Measurements from ENCODE around the gene SULT4A1. TPM values are rescaled to one million over a fixed set of nuclear protein-coding genes. Genes with fewer than 3 reads are reported as not detected.

The SULT4A1 gene
- polyA plus RNA-seq, 3 donors, result not detected

- no peaks in the 10 kb centered on the region for H4K20me1 ChIP-seq (ENCODE audit: insufficient read depth, low read length)
- no peaks in the 10 kb centered on the region for H3K27me3 ChIP-seq (ENCODE audit: control insufficient read depth in 2 of 2, insufficient read depth in 2 of 2, low read length in 2 of 2)
- no peak overlapping the region for H3K4me2 ChIP-seq (replicated peaks; ENCODE audit: extremely low read depth, low read length, poor library complexity, severe bottlenecking)
- H3K4me3 ChIP-seq (replicated peaks in 1 of 3; ENCODE audit: low read depth in 2 of 3, low read length in 3 of 3), result no peak overlapping the region
- no peak overlapping the region for H3K4me3 Mint-ChIP-seq
- no peaks in the 10 kb centered on the region for H3K79me2 ChIP-seq (ENCODE audit: insufficient read depth, low read length)
- no peaks in the 10 kb centered on the region for H3K4me1 ChIP-seq (ENCODE audit: control insufficient read depth in 1 of 2, insufficient read depth in 2 of 2, low read length in 2 of 2)
- no peak overlapping the region for H2AFZ ChIP-seq (ENCODE audit: insufficient read depth, low read depth, low read length, poor library complexity, severe bottlenecking)
- no peaks in the 10 kb centered on the region for H3K9me3 Mint-ChIP-seq
- DNase-seq, result no peak
- intact Hi-C loops (cut with micrococcal nuclease), result no loop called here
- no peaks in the 10 kb centered on the region for H3K36me3 Mint-ChIP-seq
- 87% methylated on average over 3 of the region's 5 CpGs for WGBS (ENCODE audit: insufficient coverage)
- H3K27ac Mint-ChIP-seq, result no peak overlapping the region
- H3K9me3 ChIP-seq (replicated peaks in 1 of 2; ENCODE audit: control insufficient read depth in 1 of 2, insufficient read depth in 1 of 2, low read length in 2 of 2), result no peaks in the 10 kb centered on the region
- no peak for TF ChIP-seq CTCF (IDR thresholded peaks at IDR 0.05)
- no peak overlapping the region for H3K9ac ChIP-seq (ENCODE audit: insufficient read depth, low read length, poor library complexity, severe bottlenecking)
- no peaks in the 10 kb centered on the region for H3K4me1 Mint-ChIP-seq
- H3K27ac ChIP-seq (ENCODE audit: low read depth in 1 of 2, low read length in 2 of 2), result no peak overlapping the region
- H3K36me3 ChIP-seq (replicated peaks in 1 of 2; ENCODE audit: control insufficient read depth in 1 of 2, insufficient read depth in 2 of 2, low read length in 2 of 2), result no peaks in the 10 kb centered on the region
- H3K27me3 Mint-ChIP-seq (ENCODE audit: low read depth in 3 of 3), result peaks cover 2 to 4% (median 3%) of the 10 kb centered on the region in 3 donors
These were observed 69.4 kb downstream of the SULT4A1 start for GRCh38 chr22:43792905-43793304.

GRCh38 chr22:43789452-43789851 lies 72.9 kb downstream of the SULT4A1 start:
- Histone ChIP-seq H3K9me3 (replicated peaks in 1 of 2; ENCODE audit: control insufficient read depth in 1 of 2, insufficient read depth in 1 of 2, low read length in 2 of 2) (no peaks in the 10 kb centered on the region), H3K4me3 (replicated peaks in 1 of 3; ENCODE audit: low read depth in 2 of 3, low read length in 3 of 3) (no peak overlapping the region), H3K4me1 (ENCODE audit: control insufficient read depth in 1 of 2, insufficient read depth in 2 of 2, low read length in 2 of 2) (no peaks in the 10 kb centered on the region), H3K9ac (ENCODE audit: insufficient read depth, low read length, poor library complexity, severe bottlenecking) (no peak overlapping the region), H4K20me1 (ENCODE audit: insufficient read depth, low read length) (no peaks in the 10 kb centered on the region), H3K36me3 (replicated peaks in 1 of 2; ENCODE audit: control insufficient read depth in 1 of 2, insufficient read depth in 2 of 2, low read length in 2 of 2) (no peaks in the 10 kb centered on the region), H3K79me2 (ENCODE audit: insufficient read depth, low read length) (no peaks in the 10 kb centered on the region), H3K27me3 (ENCODE audit: control insufficient read depth in 2 of 2, insufficient read depth in 2 of 2, low read length in 2 of 2) (no peaks in the 10 kb centered on the region), H2AFZ (ENCODE audit: insufficient read depth, low read depth, low read length, poor library complexity, severe bottlenecking) (no peak overlapping the region), H3K27ac (ENCODE audit: low read depth in 1 of 2, low read length in 2 of 2) (no peak overlapping the region), H3K4me2 (replicated peaks; ENCODE audit: extremely low read depth, low read length, poor library complexity, severe bottlenecking) (no peak overlapping the region)
- H3K36me3 Mint-ChIP-seq, result no peaks in the 10 kb centered on the region
- H3K4me1 Mint-ChIP-seq, result no peaks in the 10 kb centered on the region
- 90% methylated on average over 6 of the region's 7 CpGs for WGBS (ENCODE audit: insufficient coverage)
- peaks cover 2 to 8% (median 2%) of the 10 kb centered on the region in 3 donors for H3K27me3 Mint-ChIP-seq (ENCODE audit: low read depth in 3 of 3)
- intact Hi-C loops (cut with micrococcal nuclease), result no loop called here
- H3K27ac Mint-ChIP-seq, result no peak overlapping the region
- no peak overlapping the region for H3K4me3 Mint-ChIP-seq
- no peak for DNase-seq
- TF ChIP-seq CTCF (IDR thresholded peaks at IDR 0.05), result no peak
- H3K9me3 Mint-ChIP-seq, result peaks cover 0 to 3% (median 0%) of the 10 kb centered on the region in 7 donors
